ENCODE measurements around the gene SLC44A4. TPM values are rescaled to one million over a fixed set of nuclear protein-coding genes. Genes with fewer than 3 reads are reported as not detected.

The SLC44A4 gene
- polyA plus RNA-seq, 1 experiment = 0.07 TPM

GRCh38 chr6:31884528-31885035, 5.8 kb upstream of the SLC44A4 start:
- CTCF ChIA-PET = interaction anchor here (1.0 kb wide), 1 partner anchor 54 kb away, joined by 3 read pairs; no protein-coding TSS in a partner anchor
- H3K4me3 ChIP-seq (ENCODE audit: low read depth, low read length) = no peak overlapping the region
- no peak for TF ChIP-seq CTCF (IDR thresholded peaks at IDR 0.05; ENCODE audit: insufficient read depth, low read depth, low read length)
- DNase-seq (ENCODE audit: low read depth) = no peak
- H3K36me3 ChIP-seq (ENCODE audit: control insufficient read depth, insufficient read depth, low read length) = peaks cover 52% of the 10 kb centered on the region
- H3K27me3 ChIP-seq (ENCODE audit: control insufficient read depth, insufficient read depth, low read length) = no peaks in the 10 kb centered on the region
- POLR2A ChIA-PET = no interaction called here

GRCh38 chr6:31883676-31884075, 4.9 kb upstream of the SLC44A4 start:
- CTCF ChIA-PET = interaction anchor here (1.0 to 1.2 kb wide), 2 partner anchors 17 to 53 kb away, joined by 3 to 4 read pairs; no protein-coding TSS in a partner anchor
- H3K4me3 ChIP-seq (ENCODE audit: low read depth, low read length) = no peak overlapping the region
- no peak for TF ChIP-seq CTCF (IDR thresholded peaks at IDR 0.05; ENCODE audit: insufficient read depth, low read depth, low read length)
- POLR2A ChIA-PET = no interaction called here
- DNase-seq (ENCODE audit: low read depth) = no peak
- H3K27me3 ChIP-seq (ENCODE audit: control insufficient read depth, insufficient read depth, low read length) = no peaks in the 10 kb centered on the region
- H3K36me3 ChIP-seq (ENCODE audit: control insufficient read depth, insufficient read depth, low read length) = peaks cover 49% of the 10 kb centered on the region

- no peaks in the 10 kb centered on the region for H3K27me3 ChIP-seq (ENCODE audit: control insufficient read depth, insufficient read depth, low read length)
- POLR2A ChIA-PET = interaction anchor here (0.6 kb wide), 1 partner anchor 1268 kb away, joined by 28 read pairs; no protein-coding TSS in a partner anchor
- CTCF ChIA-PET = interaction anchor here (1.2 kb wide), 1 partner anchor 71 kb away, joined by 3 read pairs; no protein-coding TSS in a partner anchor
- no peak for DNase-seq (ENCODE audit: low read depth)
- H3K36me3 ChIP-seq (ENCODE audit: control insufficient read depth, insufficient read depth, low read length) = peaks cover 39% of the 10 kb centered on the region
- TF ChIP-seq CTCF (IDR thresholded peaks at IDR 0.05; ENCODE audit: insufficient read depth, low read depth, low read length) = no peak
- no peak overlapping the region for H3K4me3 ChIP-seq (ENCODE audit: low read depth, low read length)
These were observed 3.5 kb upstream of the SLC44A4 start for GRCh38 chr6:31882344-31882743.

GRCh38 chr6:31881136-31881859, 2.5 kb upstream of the SLC44A4 start:
- no peak overlapping the region for H3K4me3 ChIP-seq (ENCODE audit: low read depth, low read length)
- CTCF ChIA-PET = interaction anchor here (1.2 kb wide), 1 partner anchor 72 kb away, joined by 3 read pairs; no protein-coding TSS in a partner anchor
- TF ChIP-seq CTCF (IDR thresholded peaks at IDR 0.05; ENCODE audit: insufficient read depth, low read depth, low read length) = no peak
- no peaks in the 10 kb centered on the region for H3K27me3 ChIP-seq (ENCODE audit: control insufficient read depth, insufficient read depth, low read length)
- peaks cover 29% of the 10 kb centered on the region for H3K36me3 ChIP-seq (ENCODE audit: control insufficient read depth, insufficient read depth, low read length)
- POLR2A ChIA-PET = no interaction called here
- no peak for DNase-seq (ENCODE audit: low read depth)

GRCh38 chr6:31880616-31881015, 1.8 kb upstream of the SLC44A4 start:
- no peak overlapping the region for H3K4me3 ChIP-seq (ENCODE audit: low read depth, low read length)
- DNase-seq (ENCODE audit: low read depth) = no peak
- H3K27me3 ChIP-seq (ENCODE audit: control insufficient read depth, insufficient read depth, low read length) = no peaks in the 10 kb centered on the region
- ChIA-PET CTCF (interaction anchor here (0.5 to 1.3 kb wide), 2 partner anchors 72 to 74 kb away, joined by 3 read pairs; no protein-coding TSS in a partner anchor), POLR2A (no interaction called here)
- no peak for TF ChIP-seq CTCF (IDR thresholded peaks at IDR 0.05; ENCODE audit: insufficient read depth, low read depth, low read length)
- peaks cover 29% of the 10 kb centered on the region for H3K36me3 ChIP-seq (ENCODE audit: control insufficient read depth, insufficient read depth, low read length)

Measured in BJ (cell line).